GM13976 (cell line): ENCODE measurements around the gene ITPR2.

Experiments used
- DNase-seq: peaks from one replicate; pipeline ENCODE4 v3.0.0; 2012; ENCODE audit warnings: low spot score
- CTCF ChIP-seq: IDR thresholded peaks from 2 replicates; pipeline ENCODE4 v1.5.1; 2012; ENCODE audit warnings: borderline replicate concordance, mild to moderate bottlenecking; ENCODE audit not compliant: insufficient read depth; ENCODE audit errors: extremely low read depth, missing control alignments, control extremely low read depth
- in situ Hi-C: fragments of 300-500 bp; cut with MboI; formaldehyde crosslinking; loops from one replicate; pipeline ENCODE4 v1.12.0; 2022; ENCODE audit warnings: low sequenced_read_pairs, mixed read lengths, inconsistent platforms; ENCODE audit not compliant: unreplicated experiment

ITPR2 gene

GRCh38 chr12:26727482-26728204, 105.4 kb downstream of the ITPR2 start:
- DNase-seq, result no peak
- in situ Hi-C loops, result no loop called here
- TF ChIP-seq CTCF, result no peak

GRCh38 chr12:26726956-26727355, 106.0 kb downstream of the ITPR2 start:
- in situ Hi-C loops, result no loop called here
- no peak for DNase-seq
- TF ChIP-seq CTCF, result no peak

GRCh38 chr12:26725276-26725916, 107.6 kb downstream of the ITPR2 start:
- TF ChIP-seq CTCF, result no peak
- in situ Hi-C loops, result no loop called here
- DNase-seq, result no peak

- DNase-seq, result no peak
- in situ Hi-C loops, result no loop called here
- no peak for TF ChIP-seq CTCF
These were observed 108.7 kb downstream of the ITPR2 start for GRCh38 chr12:26724309-26724702.

GRCh38 chr12:26723379-26724308, 109.3 kb downstream of the ITPR2 start:
- no peak for DNase-seq
- no peak for TF ChIP-seq CTCF
- in situ Hi-C loops, result no loop called here

GRCh38 chr12:26721800-26722199, 111.2 kb downstream of the ITPR2 start:
- in situ Hi-C loops, result no loop called here
- DNase-seq, result no peak
- no peak for TF ChIP-seq CTCF
